GM19397 (cell line): Measurements from ENCODE around the gene CSRP2.
A peak's percentile ranks its signal among the peaks of the same experiment; 100 is the strongest.

ENCODE experiments used
- ATAC-seq: cut with Tn5 transposase; IDR thresholded peaks from one replicate; pipeline ENCODE4 v1.9.1; 2021; ENCODE audit warnings: mild to moderate bottlenecking, moderate library complexity; ENCODE audit not compliant: unreplicated experiment

Gene CSRP2

DNA sequence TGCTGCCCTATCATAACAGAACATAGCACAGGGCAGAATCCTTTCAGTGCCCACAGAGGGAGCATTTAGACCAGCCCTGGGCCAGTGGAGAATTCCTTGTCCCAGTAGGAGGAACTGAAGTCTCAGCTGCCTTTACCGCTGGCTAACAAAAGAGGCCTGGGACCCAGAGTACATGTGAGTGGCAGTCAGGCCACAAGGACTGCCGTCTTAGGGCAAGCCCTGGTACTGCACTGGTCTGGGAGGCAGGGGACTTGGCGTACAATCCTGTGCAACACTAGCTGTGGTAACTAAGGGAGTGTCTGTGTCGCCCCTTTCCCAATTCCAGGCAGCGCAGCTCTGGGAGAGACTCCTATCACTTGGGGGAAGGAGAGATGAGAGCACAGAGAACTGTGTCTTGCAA is 17.0 kb upstream of the CSRP2 start:
- ATAC-seq = no peak

DNA sequence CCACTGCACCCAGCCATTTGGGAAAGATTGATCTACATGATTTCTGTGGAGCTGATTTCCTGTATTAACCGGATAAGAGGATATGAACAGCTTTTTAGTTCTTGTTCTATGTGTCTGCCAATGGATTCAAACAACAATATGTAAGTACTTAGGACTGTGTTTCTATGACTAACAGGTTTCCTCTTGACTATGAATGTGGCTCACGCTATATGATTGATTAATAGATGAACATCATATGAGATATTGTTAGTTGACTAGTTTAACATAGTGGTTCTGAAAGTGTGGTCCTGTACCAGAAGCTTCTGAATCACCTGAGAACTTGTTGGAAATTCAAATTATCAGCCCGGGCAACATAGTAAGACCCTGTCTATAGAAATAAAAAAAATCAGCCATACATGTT is 12.8 kb upstream of the CSRP2 start:
- no peak for ATAC-seq

DNA sequence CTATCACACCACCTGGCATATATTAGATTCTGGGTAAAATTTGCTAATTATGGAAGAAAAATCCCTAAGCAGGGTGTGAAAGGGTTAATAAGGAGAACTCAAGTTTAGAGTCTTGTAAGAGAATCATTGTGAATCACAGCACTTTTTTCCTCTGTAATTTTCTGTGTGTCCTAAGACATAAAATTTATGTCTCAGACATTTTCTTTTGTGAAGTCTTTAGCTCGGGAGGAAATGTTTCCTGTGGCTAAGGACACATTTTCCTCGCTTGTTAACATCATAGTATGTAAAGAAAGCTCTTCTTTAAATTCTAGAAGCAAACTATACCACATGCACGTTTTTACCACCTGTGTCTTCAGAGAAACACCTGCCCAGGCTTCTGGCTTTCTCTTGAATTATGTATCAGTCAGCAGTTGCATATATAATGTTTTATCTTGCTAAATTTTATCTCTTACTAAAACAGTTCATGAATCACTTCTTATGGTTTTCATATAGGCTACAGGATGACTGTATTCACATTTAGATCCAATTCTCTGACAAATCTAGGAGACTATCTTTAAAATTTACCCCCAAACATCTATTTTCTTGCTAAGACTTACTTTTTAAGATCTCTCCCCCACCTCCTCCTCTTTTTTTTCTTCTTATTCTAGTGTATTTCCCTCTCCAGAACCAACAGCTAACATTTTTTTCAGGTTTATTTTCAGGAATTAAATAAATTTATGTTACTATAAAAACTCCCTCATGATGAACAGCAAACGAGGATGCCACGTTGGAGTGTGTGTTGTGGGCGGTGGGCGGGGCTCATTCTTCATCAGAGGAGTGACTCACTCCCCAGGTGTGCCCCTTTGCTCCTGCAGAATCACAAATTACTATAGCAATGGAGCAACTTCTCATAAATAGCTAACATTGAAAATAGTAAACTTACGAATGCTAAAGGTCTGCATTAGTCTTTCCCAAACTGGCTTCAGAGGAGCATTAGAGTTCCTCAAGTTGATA is 11.6 kb upstream of the CSRP2 start:
- ATAC-seq = no peak

DNA sequence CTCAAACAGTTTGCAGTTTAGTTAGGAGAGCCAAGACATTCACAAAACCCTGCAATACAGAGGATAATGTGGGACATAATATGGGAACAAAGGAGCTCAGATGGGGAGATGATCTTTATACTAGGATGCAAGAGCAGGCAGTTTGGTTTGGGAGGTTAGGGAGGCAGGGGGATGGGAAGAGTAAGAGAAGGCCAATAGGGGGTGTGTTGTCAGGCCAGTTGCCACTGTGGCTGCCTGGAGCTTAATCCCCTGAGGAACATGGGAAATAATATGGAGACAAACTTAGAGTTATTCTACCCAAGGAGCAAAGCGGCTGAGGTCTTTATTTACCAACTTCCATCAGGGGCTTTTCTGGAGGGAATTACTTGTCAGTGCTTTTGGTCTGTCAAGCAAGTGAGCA is 10.0 kb upstream of the CSRP2 start:
- ATAC-seq = no peak

DNA sequence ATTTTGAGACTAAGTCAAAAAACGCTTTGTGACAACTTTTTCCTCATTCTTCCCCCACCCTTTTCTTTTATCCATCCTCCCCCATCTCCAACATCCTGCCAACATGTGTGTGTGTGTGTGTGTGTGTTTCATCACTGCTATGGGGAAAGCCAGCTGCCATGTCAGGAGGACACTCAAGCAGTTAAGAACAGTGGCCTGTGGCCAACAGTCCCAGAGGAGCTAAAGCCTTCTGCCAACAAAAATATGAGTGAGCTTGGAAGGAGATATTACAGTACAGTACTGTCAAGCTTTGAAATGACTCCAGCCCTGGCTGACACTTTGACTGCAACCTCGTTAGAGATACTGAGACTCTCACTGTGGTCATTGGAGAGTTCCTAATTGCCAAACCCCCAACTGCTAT is 5.0 kb upstream of the CSRP2 start:
- no peak for ATAC-seq

DNA sequence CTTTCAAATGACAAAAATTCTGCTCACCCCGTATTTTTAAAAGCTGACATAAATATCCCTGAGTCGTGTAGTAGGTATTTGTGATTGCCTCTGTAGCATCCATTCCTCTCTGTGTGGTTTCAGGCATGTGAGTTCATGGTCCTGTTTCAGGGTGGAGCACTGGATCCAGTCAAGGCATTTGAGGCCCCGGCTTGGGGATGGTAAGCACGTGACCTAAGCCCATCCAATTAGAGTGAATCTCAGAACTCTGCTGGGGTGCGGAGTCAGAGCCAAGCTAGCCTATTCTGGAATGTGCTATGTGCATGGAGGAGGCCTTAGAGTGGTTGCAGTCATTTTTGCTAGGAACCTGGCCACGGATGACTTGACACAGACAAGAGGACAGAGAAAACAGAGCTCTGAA is 4.3 kb upstream of the CSRP2 start:
- no peak for ATAC-seq

DNA sequence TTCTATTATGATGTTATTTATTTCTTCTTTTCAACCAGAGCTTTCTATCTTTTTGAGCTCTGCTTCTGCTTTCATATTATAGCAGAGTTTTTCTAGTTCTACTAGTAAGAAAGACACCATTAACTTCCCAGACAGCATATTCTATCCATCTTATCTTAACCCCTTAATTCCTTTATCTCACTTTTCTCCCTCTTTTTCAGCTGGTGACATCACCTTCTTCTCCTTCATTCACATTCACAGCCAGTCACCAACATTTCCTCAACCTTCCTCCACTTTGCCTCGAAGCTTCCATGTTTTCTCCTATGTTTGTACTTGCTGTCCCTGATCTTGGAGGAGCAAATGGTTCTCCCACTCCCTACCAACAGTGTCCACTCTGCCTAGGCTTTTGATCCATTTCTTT is 3.5 kb upstream of the CSRP2 start:
- no peak for ATAC-seq

DNA sequence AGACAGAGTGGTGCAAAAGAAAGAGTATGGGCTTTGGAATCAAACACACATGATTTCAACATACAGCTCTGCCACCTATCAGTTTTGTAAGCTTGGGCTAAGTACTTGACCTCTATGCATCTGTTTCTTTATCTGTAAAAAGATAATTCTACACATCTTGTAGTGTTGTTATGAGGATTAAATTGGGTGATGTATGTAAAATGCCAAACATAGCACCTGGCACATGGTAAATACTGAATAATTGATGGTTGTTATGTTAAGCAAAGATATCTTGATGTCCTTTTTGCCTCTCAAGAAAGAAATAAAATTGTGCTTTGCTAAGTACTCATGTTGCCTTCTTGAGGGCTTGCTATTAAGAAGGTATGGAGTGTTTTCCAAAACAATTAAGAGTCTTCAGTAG is 2.3 kb upstream of the CSRP2 start:
- no peak for ATAC-seq

DNA sequence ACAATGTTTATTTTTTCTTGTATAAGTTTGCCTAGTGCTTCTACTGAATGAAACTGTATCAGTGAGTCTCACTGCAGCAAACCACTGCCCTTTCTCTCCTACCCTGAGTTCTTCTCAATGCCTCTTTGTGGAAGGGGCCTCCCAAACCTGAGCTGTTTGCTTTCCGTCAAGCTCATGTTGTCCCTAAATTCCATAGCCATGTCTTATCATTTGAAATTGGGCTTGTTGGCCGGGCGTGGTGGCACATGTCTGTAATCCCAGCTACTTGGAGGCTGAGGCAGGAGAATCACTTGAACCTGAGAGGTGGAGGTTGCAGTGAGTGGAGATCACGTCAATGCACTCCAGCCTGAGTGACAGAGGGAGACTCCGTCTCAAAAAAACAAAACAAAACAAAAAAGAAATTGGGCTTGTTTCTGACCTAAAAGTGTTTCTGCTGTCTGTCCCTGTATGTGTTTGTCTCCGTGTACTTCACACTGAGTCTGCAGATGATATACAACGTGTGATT is 1.8 kb upstream of the CSRP2 start:
- ATAC-seq = no peak

DNA sequence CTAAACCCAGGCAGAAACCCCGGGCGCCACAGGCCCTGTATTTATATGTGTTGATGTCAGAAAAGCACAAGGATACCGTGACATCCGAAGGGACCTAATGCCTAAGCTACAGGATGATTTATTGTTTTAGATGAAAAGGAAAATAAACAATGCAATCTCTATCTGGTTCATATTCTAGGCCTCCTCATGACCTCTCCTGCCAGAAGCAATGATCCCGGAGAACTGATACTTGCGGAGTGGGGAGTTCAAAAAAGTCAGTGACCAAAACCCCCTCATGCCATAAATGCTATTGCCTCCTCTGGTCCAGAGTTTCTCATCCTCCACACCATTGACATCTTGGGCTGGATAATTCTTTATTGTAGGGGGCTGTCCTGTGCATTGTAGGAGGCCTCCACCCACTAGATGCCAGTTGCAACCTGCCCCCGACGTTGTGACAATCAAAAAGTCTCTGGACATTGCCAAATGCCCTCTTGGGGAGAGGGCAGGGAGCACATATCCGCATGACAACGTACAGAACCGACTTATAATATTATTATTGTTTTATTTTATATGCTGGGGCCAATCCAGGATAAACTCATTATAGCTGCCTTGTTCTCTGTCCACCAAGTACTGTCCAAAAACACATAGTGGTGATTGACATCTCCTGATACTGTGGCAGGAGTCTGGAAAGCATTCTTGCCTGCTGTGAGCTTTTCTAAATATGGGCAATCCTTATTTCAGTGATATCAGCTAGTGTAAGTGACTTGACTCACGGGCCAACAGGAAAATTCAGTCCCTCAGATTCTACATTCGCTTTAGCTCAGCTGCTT is 1.1 kb upstream of the CSRP2 start:
- ATAC-seq = no peak

DNA sequence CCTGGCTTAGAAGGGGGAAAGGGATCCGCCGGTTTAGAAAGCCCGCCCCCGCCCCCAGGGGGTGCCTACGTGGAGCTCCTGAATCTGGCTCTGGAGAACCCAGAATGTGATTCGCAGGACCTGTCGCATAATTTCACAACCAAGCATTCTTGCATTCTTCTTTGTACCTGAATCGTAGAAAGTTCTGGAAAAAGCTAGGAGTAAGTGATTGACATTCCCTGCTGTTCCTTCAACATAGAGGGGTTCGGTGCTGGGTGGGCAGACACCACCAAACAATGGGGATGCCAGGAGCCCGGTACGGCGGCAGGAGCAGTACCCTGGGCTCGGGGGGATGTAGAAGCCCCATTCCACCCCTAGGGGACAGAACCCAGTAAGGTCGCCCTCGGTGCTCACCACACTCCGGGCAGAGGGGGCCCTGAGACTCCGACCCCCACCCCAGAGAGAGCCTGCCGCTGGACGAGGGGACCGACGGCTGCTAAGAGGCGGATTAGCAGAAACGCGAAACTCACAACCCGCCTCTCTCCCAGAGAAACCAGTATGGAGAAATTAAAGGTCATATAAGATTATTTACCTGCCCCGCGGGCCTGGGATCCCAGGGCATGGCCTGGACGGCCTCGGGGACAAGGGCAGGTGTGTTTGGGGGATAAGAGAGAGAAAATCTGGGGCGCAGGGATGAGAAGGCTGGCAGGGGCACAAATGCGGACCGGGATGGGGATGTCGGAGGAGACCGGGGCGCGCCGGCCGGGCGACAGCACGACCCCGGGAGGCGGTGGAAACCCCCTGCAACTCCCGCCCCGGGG is 520 bp downstream of the CSRP2 start:
- peak; percentile 41 for ATAC-seq

DNA sequence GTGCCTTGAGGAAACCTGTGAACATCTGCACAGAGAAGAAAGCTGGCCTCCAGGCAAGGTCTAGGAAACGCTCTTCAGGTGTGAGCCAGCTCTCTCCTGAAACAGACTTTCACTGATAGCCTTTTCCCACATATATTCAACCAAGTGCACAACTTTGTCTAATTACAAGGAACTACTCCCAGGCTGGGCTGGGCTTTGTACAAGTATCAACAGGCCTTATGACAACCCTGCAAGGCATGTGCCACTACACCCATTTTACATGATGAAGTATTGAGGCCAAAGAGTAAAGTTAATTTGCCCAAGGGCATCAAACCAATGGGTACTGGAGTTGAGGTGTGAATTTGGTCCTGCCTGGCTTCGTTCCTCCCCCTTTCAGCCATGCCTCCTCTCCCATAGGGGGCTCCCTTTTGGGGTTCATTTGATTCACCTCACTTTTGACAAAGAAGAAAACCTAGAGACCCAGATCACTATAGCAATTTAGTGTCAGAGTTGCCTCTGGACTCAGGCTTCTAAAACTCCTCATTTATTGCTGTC is 2.1 kb downstream of the CSRP2 start:
- no peak for ATAC-seq

DNA sequence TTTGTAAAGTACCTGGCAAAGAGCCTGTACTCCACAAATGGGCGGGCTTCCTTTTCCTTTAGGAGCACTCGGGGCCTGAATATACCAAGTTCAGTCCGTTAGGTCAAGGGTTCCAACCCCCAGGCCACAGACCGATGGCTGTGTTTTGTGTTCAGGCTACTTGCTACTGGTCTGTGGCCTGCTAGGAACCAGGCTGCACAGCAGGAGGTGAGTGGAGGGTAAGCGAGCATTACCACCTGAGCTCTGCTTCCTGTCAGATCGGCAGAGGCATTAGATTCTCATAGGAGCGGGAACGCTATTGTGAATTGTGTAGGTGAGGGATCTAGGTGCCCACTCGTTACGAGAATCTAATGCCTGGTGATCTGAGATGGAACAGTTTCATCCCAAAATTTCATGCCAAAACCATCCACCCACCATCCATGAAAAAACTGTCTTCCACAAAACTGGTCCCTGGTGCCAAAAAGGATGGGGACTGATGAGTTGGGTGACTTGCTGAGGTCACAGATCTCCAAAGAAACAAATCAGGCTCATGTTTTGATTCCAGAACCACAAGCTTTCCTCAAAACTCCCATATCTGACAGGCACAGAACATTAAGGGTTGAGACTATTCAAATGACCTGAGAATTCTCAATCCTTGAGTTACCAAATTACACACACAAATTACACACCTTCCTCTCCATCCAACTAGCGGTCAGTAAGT is 4.2 kb downstream of the CSRP2 start:
- no peak for ATAC-seq

DNA sequence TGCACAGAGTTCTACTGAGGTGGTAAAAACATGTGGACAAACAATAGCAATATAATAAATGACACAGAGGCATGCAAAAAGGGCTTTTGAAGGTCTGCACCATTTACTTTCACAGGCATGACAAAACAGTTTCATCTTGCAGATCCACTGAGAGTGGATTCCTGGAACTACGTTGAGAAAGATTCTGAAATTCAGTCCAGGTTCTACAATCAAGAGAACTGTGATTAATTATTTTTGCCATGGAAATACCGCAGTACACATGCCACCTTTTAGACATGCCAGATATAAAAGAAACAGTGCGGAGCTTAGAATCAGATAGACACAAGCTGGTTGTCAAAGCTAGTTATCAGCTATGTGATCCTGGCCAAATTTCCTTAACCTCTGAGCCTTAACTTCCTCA is 4.8 kb downstream of the CSRP2 start:
- ATAC-seq = no peak

DNA sequence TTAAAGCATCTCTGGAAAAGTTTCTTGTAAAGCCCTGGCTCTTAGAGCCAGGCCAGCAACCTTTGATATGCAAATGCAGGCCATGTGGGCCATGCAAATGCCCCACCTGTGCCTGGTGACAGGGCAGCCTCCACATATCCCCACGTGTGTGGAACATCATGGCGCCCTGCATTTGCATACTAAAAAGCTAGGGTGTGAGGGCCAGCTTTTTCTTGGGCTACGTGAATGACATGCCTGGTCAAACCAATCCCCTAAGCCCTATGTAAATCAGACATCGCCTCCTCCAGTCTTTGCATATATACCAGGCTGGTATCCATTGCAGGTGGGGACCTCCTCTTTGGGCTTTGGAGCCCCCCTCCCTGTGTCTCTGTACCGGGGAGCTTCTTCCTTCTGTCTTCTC is 6.4 kb downstream of the CSRP2 start:
- ATAC-seq = no peak

DNA sequence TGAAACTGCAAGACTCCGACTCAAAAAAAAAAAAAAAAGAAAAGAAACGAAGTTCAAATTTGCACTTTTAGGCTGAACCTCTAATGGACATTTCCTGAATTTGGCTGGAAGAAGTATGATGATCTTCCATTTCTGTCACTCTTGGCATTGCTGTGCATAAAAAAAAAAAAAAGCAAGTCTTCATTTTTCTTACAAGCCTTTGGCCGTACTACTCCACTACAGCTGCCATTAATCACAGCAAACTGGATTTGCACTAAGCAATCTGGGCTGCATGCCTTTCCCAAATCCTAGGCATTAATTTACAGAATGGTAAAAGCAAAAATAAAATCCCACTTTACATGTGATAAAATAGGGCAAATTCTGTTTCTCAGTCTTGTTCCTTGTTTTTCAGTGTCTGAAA is 7.1 kb downstream of the CSRP2 start:
- ATAC-seq = no peak

DNA sequence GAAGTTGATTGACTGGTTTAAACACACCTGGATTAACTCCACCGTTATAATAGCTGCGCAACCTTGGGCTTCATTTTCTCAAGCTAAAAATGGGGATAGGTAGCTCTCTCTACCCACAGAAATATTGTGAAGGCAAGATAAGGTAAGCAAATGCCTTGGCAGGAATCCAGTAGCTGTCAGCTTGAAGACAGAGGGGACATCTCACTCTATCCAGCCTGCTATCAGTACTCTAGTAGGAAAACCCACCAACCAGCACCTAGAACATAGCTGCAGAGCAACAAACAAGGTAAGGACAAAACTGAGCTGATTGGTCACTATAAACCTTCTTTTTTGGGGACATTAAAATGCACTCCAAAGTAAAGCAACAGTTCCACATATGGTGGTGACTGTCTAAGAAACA is 7.7 kb downstream of the CSRP2 start:
- ATAC-seq = no peak

DNA sequence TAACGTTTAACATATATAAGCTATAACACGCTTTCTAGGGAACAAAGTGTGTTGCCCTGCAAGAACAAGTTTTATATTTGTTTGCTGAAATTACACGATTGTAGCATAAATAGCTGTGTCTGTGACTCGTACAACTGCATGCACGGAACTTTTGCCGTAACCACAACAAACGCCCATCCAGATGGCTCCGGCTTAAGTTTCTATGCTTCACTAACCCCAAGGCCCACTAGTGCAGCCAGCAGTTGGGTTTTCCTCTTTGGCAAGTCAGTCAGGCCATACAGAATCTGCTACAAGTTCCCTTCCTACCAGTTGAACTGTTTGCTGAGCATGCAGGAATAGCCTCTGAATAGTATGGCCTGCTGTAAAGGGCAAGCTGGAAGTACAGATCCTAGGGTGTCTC is 12.1 kb downstream of the CSRP2 start:
- ATAC-seq = peak; percentile 57

DNA sequence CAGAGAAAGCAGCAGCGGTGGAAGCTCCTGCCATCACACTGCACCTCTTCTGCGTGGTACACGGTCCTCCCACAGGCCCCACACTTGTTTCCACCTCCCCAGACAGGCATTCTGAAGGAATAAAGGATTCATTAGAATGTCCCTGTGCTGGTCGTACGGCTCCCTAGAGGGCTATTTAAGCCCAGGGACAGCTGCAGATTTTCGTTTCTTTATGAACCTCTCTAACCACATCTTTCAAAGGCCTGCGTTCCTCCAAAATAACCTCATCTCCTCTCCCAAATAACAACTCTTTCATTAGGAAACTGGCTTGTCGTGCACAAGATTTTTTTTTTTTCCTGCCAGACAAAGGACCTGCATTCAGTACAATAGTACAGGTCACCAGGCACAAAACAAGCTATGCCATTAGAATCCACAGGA is 12.7 kb downstream of the CSRP2 start:
- ATAC-seq = no peak

DNA sequence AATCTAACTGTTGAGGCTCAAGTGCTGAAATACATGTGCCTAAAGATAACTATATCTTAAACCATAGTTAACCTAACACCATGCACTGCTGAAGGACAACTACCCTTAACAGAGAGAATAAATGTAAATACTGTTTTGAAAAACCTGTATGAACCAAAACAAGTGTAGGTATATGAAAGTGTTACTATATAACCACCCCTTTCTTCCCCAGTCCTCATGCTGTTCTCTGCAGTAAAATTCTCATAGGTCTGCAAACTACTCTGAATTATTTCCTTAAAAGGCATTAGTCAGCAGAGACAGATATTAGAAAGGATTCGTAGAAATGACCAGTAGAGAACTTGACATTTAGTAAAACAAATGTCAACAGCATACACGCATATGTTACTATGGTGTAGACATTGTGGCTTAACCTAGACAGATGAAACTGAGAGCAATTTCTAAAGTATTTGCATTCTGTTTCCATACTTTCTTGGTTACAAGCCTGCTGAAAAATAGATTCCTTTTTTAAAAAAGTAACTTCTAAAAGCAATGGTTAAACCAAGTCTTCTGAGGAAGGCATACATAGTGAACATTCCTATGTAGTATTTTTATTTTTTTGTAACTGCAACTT is 13.9 kb downstream of the CSRP2 start:
- ATAC-seq = peak; percentile 69
